ENCODE results near the gene KIF23.

GRCh38 chr15:69466733-69467132 is 52.6 kb downstream of the KIF23 start:
- TF ChIP-seq CTCF (IDR thresholded peaks at IDR 0.05) (no peak), POLR2A (IDR thresholded peaks at IDR 0.05) (no peak)
